GM12874 (cell line): Measurements from ENCODE around the gene GPRC5B.

Experiments
- CTCF ChIP-seq: IDR thresholded peaks from 2 replicates; pipeline ENCODE4 v1.5.1; 2011; ENCODE audit warnings: low read depth, mild to moderate bottlenecking, control low read depth, low read length, moderate library complexity; ENCODE audit not compliant: insufficient read depth

GPRC5B gene

GRCh38 chr16:19878757-19879156, 5.9 kb downstream of the GPRC5B start:
- TF ChIP-seq CTCF: no peak

- no peak for TF ChIP-seq CTCF
These were observed 8.1 kb downstream of the GPRC5B start for GRCh38 chr16:19876501-19877059.

GRCh38 chr16:19875900-19876299, 8.7 kb downstream of the GPRC5B start:
- no peak for TF ChIP-seq CTCF

GRCh38 chr16:19874851-19875546, 9.6 kb downstream of the GPRC5B start:
- no peak for TF ChIP-seq CTCF

GRCh38 chr16:19874026-19874425, 10.6 kb downstream of the GPRC5B start:
- TF ChIP-seq CTCF: no peak

- no peak for TF ChIP-seq CTCF
These were observed 11.7 kb downstream of the GPRC5B start for GRCh38 chr16:19872935-19873334.

GRCh38 chr16:19872179-19872863, 12.3 kb downstream of the GPRC5B start:
- TF ChIP-seq CTCF: no peak
